ENCODE data around the gene DBX2.

- TF ChIP-seq EZH2 (IDR thresholded peaks at IDR 0.05) (no peak), POLR2AphosphoS5 (IDR thresholded peaks at IDR 0.05; ENCODE audit: borderline replicate concordance, low read depth, low read length) (no peak)
Measured at GRCh38 chr12:45088608-45089007, 37.7 kb upstream of the DBX2 start.
